ENCODE data around the gene SERPINE1.
"Not testable (repeated sequence)": the region's sequence is repeated elsewhere in the genome, so short reads cannot be mapped to it uniquely, and the experiment has no call there.

The SERPINE1 gene

GRCh38 chr7:101087334-101088068, 39.4 kb upstream of the SERPINE1 start:
- no peak overlapping the region for H3K4me3 ChIP-seq (ENCODE audit: low read depth, low read length)
- TF ChIP-seq, protein P1, sequence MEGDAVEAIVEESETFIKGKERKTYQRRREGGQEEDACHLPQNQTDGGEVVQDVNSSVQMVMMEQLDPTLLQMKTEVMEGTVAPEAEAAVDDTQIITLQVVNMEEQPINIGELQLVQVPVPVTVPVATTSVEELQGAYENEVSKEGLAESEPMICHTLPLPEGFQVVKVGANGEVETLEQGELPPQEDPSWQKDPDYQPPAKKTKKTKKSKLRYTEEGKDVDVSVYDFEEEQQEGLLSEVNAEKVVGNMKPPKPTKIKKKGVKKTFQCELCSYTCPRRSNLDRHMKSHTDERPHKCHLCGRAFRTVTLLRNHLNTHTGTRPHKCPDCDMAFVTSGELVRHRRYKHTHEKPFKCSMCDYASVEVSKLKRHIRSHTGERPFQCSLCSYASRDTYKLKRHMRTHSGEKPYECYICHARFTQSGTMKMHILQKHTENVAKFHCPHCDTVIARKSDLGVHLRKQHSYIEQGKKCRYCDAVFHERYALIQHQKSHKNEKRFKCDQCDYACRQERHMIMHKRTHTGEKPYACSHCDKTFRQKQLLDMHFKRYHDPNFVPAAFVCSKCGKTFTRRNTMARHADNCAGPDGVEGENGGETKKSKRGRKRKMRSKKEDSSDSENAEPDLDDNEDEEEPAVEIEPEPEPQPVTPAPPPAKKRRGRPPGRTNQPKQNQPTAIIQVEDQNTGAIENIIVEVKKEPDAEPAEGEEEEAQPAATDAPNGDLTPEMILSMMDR (IDR thresholded peaks at IDR 0.05; ENCODE audit: low read depth, low read length, missing control alignments): no peak

GRCh38 chr7:101088069-101088425, 38.9 kb upstream of the SERPINE1 start:
- no peak overlapping the region for H3K4me3 ChIP-seq (ENCODE audit: low read depth, low read length)
- TF ChIP-seq, protein P1 (IDR thresholded peaks at IDR 0.05; ENCODE audit: low read depth, low read length, missing control alignments): no peak
- no peak for DNase-seq (ENCODE audit: low read depth)

More at GRCh38 chr7:101087334-101088068, 39.4 kb upstream of the SERPINE1 start:
- DNase-seq (ENCODE audit: low read depth): no peak

DNA sequence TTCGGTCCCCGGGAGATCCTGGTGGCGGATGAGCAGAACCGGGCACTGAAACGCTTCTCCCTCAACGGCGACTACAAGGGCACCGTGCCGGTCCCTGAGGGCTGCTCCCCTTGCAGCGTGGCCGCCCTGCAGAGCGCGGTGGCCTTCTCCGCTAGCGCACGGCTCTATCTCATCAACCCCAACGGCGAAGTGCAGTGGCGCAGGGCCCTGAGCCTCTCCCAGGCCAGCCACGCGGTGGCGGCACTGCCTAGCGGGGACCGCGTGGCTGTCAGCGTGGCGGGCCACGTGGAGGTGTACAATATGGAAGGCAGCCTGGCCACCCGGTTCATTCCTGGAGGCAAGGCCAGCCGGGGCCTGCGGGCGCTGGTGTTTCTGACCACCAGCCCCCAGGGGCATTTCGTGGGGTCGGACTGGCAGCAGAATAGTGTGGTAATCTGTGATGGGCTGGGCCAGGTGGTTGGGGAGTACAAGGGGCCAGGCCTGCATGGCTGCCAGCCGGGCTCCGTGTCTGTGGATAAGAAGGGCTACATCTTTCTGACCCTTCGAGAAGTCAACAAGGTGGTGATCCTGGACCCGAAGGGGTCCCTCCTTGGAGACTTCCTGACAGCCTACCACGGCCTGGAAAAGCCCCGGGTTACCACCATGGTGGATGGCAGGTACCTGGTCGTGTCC, 37.9 kb upstream of the SERPINE1 start:
- no peak for DNase-seq (ENCODE audit: low read depth)
- no peak overlapping the region for H3K4me3 ChIP-seq (ENCODE audit: low read depth, low read length)
- TF ChIP-seq, protein P1 (IDR thresholded peaks at IDR 0.05; ENCODE audit: low read depth, low read length, missing control alignments): no peak

- no peak overlapping the region for H3K4me3 ChIP-seq (ENCODE audit: low read depth, low read length)
- TF ChIP-seq, protein P1 (IDR thresholded peaks at IDR 0.05; ENCODE audit: low read depth, low read length, missing control alignments): no peak
- no peak for DNase-seq (ENCODE audit: low read depth)
Measured at GRCh38 chr7:101089876-101090275, 37.0 kb upstream of the SERPINE1 start.

- not testable (repeated sequence) for DNase-seq (ENCODE audit: low read depth); H3K4me3 ChIP-seq (ENCODE audit: low read depth, low read length)
Measured at GRCh38 chr7:101092266-101092905, 34.5 kb upstream of the SERPINE1 start.

DNA sequence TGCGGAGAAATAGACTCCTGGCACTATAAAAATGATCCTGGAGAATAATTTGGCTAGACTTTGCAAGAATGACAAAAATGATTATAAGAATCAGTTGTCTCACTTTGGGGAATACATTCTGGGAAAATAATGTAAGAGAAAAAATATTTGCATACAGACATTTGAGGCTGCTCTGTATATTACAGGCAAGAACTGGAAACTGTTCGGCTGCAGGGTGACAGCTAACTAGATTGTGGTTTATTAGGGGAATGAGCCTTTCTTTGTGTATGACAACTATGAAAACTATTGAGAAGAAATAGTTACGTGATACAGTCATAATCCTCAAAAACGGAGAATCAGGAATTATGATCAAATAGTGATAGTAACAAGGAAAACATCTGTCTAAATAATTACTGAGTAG, 33.0 kb upstream of the SERPINE1 start:
- TF ChIP-seq, protein P1 (IDR thresholded peaks at IDR 0.05; ENCODE audit: low read depth, low read length, missing control alignments): no peak
- no peak overlapping the region for H3K4me3 ChIP-seq (ENCODE audit: low read depth, low read length)
- no peak for DNase-seq (ENCODE audit: low read depth)

- TF ChIP-seq, protein P1 (IDR thresholded peaks at IDR 0.05; ENCODE audit: low read depth, low read length, missing control alignments): no peak
- no peak for DNase-seq (ENCODE audit: low read depth)
- no peak overlapping the region for H3K4me3 ChIP-seq (ENCODE audit: low read depth, low read length)
Measured at GRCh38 chr7:101094376-101094775, 32.5 kb upstream of the SERPINE1 start.

Data from GM12864 (cell line).